Prostate gland (tissue), 2 donors: ENCODE data around the gene GABRG2. TPM values are rescaled to one million over a fixed set of nuclear protein-coding genes. Genes with fewer than 3 reads are reported as not detected.

Experiments
- DNase-seq: peaks from one replicate; pipeline ENCODE4 v3.0.0-alpha.2; 2019; ENCODE audit warnings: low spot score
- H3K27ac ChIP-seq, 2 donors: fragments of 200-600 bp; sonication (generic); 2 replicates each; pipeline ENCODE4 v1.5.1; 2017 to 2019
- H3K27me3 ChIP-seq: fragments of 200-600 bp; sonication (generic); replicated peaks from 2 replicates; pipeline ENCODE4 v1.5.1; 2019; ENCODE audit not compliant: insufficient read depth
- H3K36me3 ChIP-seq, 2 donors: fragments of 200-600 bp; sonication (generic); 1 replicate in 1 of 2; 2 replicates in 1 of 2; pipeline versions ENCODE4 v1.5.1 to v1.8.1; 2017 to 2019
- H3K4me1 ChIP-seq: fragments of 200-600 bp; sonication (generic); replicated peaks from 2 replicates; pipeline ENCODE4 v1.5.1; 2019
- H3K4me3 ChIP-seq, 2 donors: fragments of 200-600 bp; sonication (generic); 2 replicates each; pipeline ENCODE4 v1.5.1; 2017 to 2019
- H3K9me3 ChIP-seq: fragments of 200-600 bp; sonication (generic); 2 replicates; pipeline ENCODE4 v1.5.1; 2017
- CTCF ChIP-seq, 4 experiments: fragments of 200-600 bp in 2 of 4; fragments of 450-650 bp in 2 of 4; sonication (generic) in 2 of 4; IDR thresholded peaks; 1 replicate in 3 of 4; 2 replicates in 1 of 4; pipeline ENCODE4 v1.5.1; 2016 to 2019; ENCODE audit warnings: antibody characterized with exemption in 4 of 4, mild to moderate bottlenecking in 2 of 4, moderate library complexity in 2 of 4
- POLR2A ChIP-seq: fragments of 450-650 bp; IDR thresholded peaks from one replicate; pipeline ENCODE4 v1.6.1; 2016; ENCODE audit warnings: antibody characterized with exemption, mild to moderate bottlenecking
- POLR2AphosphoS5 ChIP-seq: sonication (generic); formaldehyde crosslinking; IDR thresholded peaks from one replicate; pipeline ENCODE4 v1.6.1; 2017; ENCODE audit warnings: antibody characterized with exemption
- WGBS: methylation state at CpG from one replicate; pipeline ENCODE4 v1.1.5; 2018; 5-methylcytosine and 5-hydroxymethylcytosine counted together
- intact Hi-C: fragments of 100-400 bp; cut with DNase I; formaldehyde crosslinking; loops from one replicate; pipeline ENCODE4 v1.14.2; 2022
- total RNA-seq, 2 donors: library from RNA; depleted of rRNA; stranded (reverse); fragments of >200 nt; gene quantifications; one replicate each; pipeline ENCODE4 v1.1.0, GENCODE V29; 2016

GABRG2 gene
- total RNA-seq, 2 donors from 2014 or later, result 0.68 TPM; not detected in 1

- intact Hi-C loops, result no loop called here
- no peak overlapping the region for H3K27ac ChIP-seq
- WGBS, result 5% methylated on average over 2 of the region's 2 CpGs
- H3K4me1 ChIP-seq, result no peaks in the 10 kb centered on the region
- no peak for DNase-seq
- TF ChIP-seq POLR2A (no peak), POLR2AphosphoS5 (no peak), CTCF (IDR thresholded peaks at IDR 0.05) (no peak)
- no peak overlapping the region for H3K4me3 ChIP-seq
- H3K9me3 ChIP-seq, result no peaks in the 10 kb centered on the region
- no peaks in the 10 kb centered on the region for H3K27me3 ChIP-seq
- no peaks in the 10 kb centered on the region for H3K36me3 ChIP-seq
Measured at GRCh38 chr5:162128117-162128516, 60.5 kb downstream of the GABRG2 start.

GRCh38 chr5:162132348-162132747, 64.8 kb downstream of the GABRG2 start:
- DNase-seq, result no peak
- intact Hi-C loops, result no loop called here
- Histone ChIP-seq H3K27me3 (no peaks in the 10 kb centered on the region), H3K4me3 (no peak overlapping the region), H3K4me1 (no peaks in the 10 kb centered on the region), H3K9me3 (no peaks in the 10 kb centered on the region), H3K27ac (no peak overlapping the region), H3K36me3 (no peaks in the 10 kb centered on the region)
- TF ChIP-seq CTCF (IDR thresholded peaks at IDR 0.05), result no peak

- WGBS, result 90% methylated on average over 3 of the region's 3 CpGs
- TF ChIP-seq POLR2AphosphoS5 (no peak), POLR2A (no peak), CTCF (IDR thresholded peaks at IDR 0.05) (no peak)
- H3K27me3 ChIP-seq, result no peaks in the 10 kb centered on the region
- H3K27ac ChIP-seq, result no peak overlapping the region
- no peaks in the 10 kb centered on the region for H3K4me1 ChIP-seq
- no peaks in the 10 kb centered on the region for H3K36me3 ChIP-seq
- DNase-seq, result no peak
- H3K9me3 ChIP-seq, result no peaks in the 10 kb centered on the region
- no peak overlapping the region for H3K4me3 ChIP-seq
- intact Hi-C loops, result no loop called here
Measured at GRCh38 chr5:162139190-162139589, 71.6 kb downstream of the GABRG2 start.

GRCh38 chr5:162154242-162154641, 86.7 kb downstream of the GABRG2 start:
- 94% methylated on average over 1 of the region's 1 CpG for WGBS
- TF ChIP-seq POLR2A (no peak), POLR2AphosphoS5 (no peak), CTCF (IDR thresholded peaks at IDR 0.05) (no peak)
- DNase-seq, result no peak

GRCh38 chr5:162160401-162160800, 92.8 kb downstream of the GABRG2 start:
- H3K27me3 ChIP-seq, result no peaks in the 10 kb centered on the region
- no peaks in the 10 kb centered on the region for H3K36me3 ChIP-seq
- 61% methylated on average over 2 of the region's 2 CpGs for WGBS
- H3K4me3 ChIP-seq, result no peak overlapping the region
- no peak overlapping the region for H3K27ac ChIP-seq
- no peak for TF ChIP-seq POLR2AphosphoS5
- no peak for TF ChIP-seq POLR2A
- no peak for TF ChIP-seq CTCF (IDR thresholded peaks at IDR 0.05)
- H3K9me3 ChIP-seq, result no peaks in the 10 kb centered on the region
- intact Hi-C loops, result no loop called here
- no peaks in the 10 kb centered on the region for H3K4me1 ChIP-seq
- no peak for DNase-seq

More at GRCh38 chr5:162154242-162154641, 86.7 kb downstream of the GABRG2 start:
- H3K4me3 ChIP-seq, result no peak overlapping the region
- H3K27ac ChIP-seq, result no peak overlapping the region
- intact Hi-C loops, result no loop called here
- no peaks in the 10 kb centered on the region for H3K9me3 ChIP-seq
- no peaks in the 10 kb centered on the region for H3K27me3 ChIP-seq
- H3K36me3 ChIP-seq, result no peaks in the 10 kb centered on the region
- H3K4me1 ChIP-seq, result no peaks in the 10 kb centered on the region
